SK-N-MC (cell line): ENCODE measurements around the gene RNF126.

Experiments
- EZH2 ChIP-seq: fragments of 200-600 bp; sonication (generic); IDR thresholded peaks from one replicate; pipeline ENCODE4 v1.6.1; 2017; ENCODE audit warnings: antibody characterized with exemption
- FOXP2 ChIP-seq: optimal IDR thresholded peaks from 2 replicates; pipeline ENCODE3; 2011; ENCODE audit warnings: mild to moderate bottlenecking, moderate library complexity; ENCODE audit not compliant: insufficient read depth; ENCODE audit errors: extremely low read length, control extremely low read depth
- POLR2AphosphoS5 ChIP-seq: IDR thresholded peaks from 2 replicates; pipeline ENCODE4 v1.6.1; 2012; ENCODE audit warnings: mild to moderate bottlenecking, low read depth, low read length, borderline replicate concordance

DNA sequence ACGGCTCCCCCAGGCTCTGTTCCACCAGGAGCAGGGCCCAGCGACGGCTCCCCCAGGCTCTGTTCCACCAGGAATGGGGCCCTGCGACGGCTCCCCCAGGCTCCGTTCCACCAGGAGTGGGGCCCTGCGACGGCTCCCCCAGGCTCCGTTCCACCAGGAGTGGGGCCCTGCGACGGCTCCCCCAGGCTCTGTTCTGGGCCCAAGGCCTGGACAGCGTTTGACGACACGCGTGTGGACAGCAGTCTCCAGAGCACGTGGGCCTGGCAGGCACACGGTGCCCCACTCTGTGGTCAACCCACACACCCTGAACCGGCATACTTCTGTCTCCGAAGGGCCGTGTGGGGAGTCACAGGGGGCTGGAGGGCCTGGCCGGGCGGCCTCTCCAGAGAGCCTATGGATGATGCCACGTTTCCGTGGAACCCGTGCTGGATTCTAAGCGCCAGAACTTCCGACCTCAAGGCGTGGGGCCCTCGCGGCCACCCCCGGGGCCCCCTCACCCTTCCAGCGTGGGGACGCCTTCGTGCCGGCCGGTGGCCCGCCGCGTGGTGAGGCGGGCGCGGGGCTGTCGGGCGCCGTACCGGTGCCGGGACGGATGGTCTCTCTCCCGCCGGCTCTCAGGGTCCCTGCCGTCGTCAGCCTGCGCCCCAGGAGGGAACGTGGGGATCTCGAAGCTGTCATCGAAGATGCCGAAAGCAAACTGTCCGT, 11.7 kb downstream of the RNF126 start:
- TF ChIP-seq EZH2: no peak
- TF ChIP-seq POLR2AphosphoS5: no peak
- no peak for TF ChIP-seq FOXP2
